WTC11 (cell line): Measurements from ENCODE around the gene PRRX1. TPM values are rescaled to one million over a fixed set of nuclear protein-coding genes. Genes with fewer than 3 reads are reported as not detected.

ENCODE experiments used
- ATAC-seq: fragments of 200-7000 bp; cut with Tn5 transposase; 2 replicates; pipeline ENCODE4 v1.10.0; 2021; ENCODE audit warnings: mild to moderate bottlenecking, moderate library complexity
- CTCF ChIA-PET: fragments of 300-600 bp; sonication (Branson Sonifier 250); formaldehyde crosslinking; loops from one replicate; lab custom pipeline; 2021; ENCODE audit warnings: antibody characterized with exemption; lab: Charles Lee
- POLR2A ChIA-PET: fragments of 350-600 bp; sonication (Branson Sonifier 250); formaldehyde crosslinking; loops from one replicate; lab custom pipeline; 2021; ENCODE audit warnings: antibody characterized with exemption; lab: Charles Lee
- DNase-seq: peaks from one replicate; pipeline ENCODE4 v3.0.0; 2021; ENCODE audit warnings: low spot score
- H3K27ac Mint-ChIP-seq: 2 replicates; pipeline ENCODE4 v1.8.0; 2021; ENCODE audit warnings: mixed read lengths
- H3K27me3 Mint-ChIP-seq: 2 replicates; pipeline ENCODE4 v1.8.0; 2021; ENCODE audit warnings: low read depth, mild to moderate bottlenecking, moderate library complexity, mixed read lengths
- H3K36me3 Mint-ChIP-seq: 2 replicates; pipeline ENCODE4 v1.8.0; 2021; ENCODE audit warnings: mixed read lengths
- H3K4me1 Mint-ChIP-seq: 2 replicates; pipeline ENCODE4 v1.8.0; 2022; ENCODE audit warnings: mixed read lengths
- H3K4me3 Mint-ChIP-seq: 2 replicates; pipeline ENCODE4 v1.8.0; 2021; ENCODE audit warnings: mild to moderate bottlenecking, moderate library complexity, mixed read lengths
- H3K9me3 Mint-ChIP-seq: 2 replicates; pipeline ENCODE4 v1.8.0; 2021; ENCODE audit warnings: mixed read lengths
- AFF4 ChIP-seq: sonication (generic); formaldehyde crosslinking; IDR thresholded peaks from 2 replicates; pipeline ENCODE4 v1.8.1; 2023; ENCODE audit warnings: mild to moderate bottlenecking, missing genetic modification reagents, borderline replicate concordance
- AR ChIP-seq: fragments of 250-450 bp; sonication (Bioruptor Pico); IDR thresholded peaks from 2 replicates; pipeline ENCODE4 v1.9.0; 2021; ENCODE audit warnings: mild to moderate bottlenecking
- ATF6 ChIP-seq: sonication (generic); formaldehyde crosslinking; IDR thresholded peaks from 2 replicates; pipeline ENCODE4 v1.8.1; 2023; ENCODE audit warnings: mild to moderate bottlenecking, missing genetic modification reagents
- FOXP4 ChIP-seq: sonication (generic); formaldehyde crosslinking; IDR thresholded peaks from 2 replicates; pipeline ENCODE4 v1.8.0; 2022; ENCODE audit warnings: mild to moderate bottlenecking, missing genetic modification reagents
- GABPB1 ChIP-seq: sonication (generic); formaldehyde crosslinking; IDR thresholded peaks from 2 replicates; pipeline ENCODE4 v1.8.1; 2023; ENCODE audit warnings: mild to moderate bottlenecking, missing genetic modification reagents
- MLX ChIP-seq: sonication (generic); formaldehyde crosslinking; IDR thresholded peaks from 2 replicates; pipeline ENCODE4 v1.8.1; 2023; ENCODE audit warnings: mild to moderate bottlenecking, missing genetic modification reagents, moderate library complexity
- MXD4 ChIP-seq: fragments of 250-450 bp; sonication (Bioruptor Pico); IDR thresholded peaks from 2 replicates; pipeline ENCODE4 v1.8.0; 2021; ENCODE audit warnings: mild to moderate bottlenecking, moderate library complexity, borderline replicate concordance
- MYBL2 ChIP-seq: sonication (generic); formaldehyde crosslinking; IDR thresholded peaks from 2 replicates; pipeline ENCODE4 v1.8.1; 2023; ENCODE audit warnings: mild to moderate bottlenecking, moderate library complexity, missing genetic modification reagents
- NFYB ChIP-seq: sonication (generic); formaldehyde crosslinking; conservative IDR thresholded peaks from 2 replicates; pipeline ENCODE4 v1.8.0; 2022; ENCODE audit warnings: low read depth, missing genetic modification reagents
- NR1H2 ChIP-seq: sonication (generic); formaldehyde crosslinking; IDR thresholded peaks from 2 replicates; pipeline ENCODE4 v1.9.0; 2021; ENCODE audit warnings: mild to moderate bottlenecking, moderate library complexity, missing genetic modification reagents
- PRDM15 ChIP-seq: sonication (generic); formaldehyde crosslinking; IDR thresholded peaks from 2 replicates; pipeline ENCODE4 v1.8.0; 2022; ENCODE audit warnings: missing genetic modification reagents
- PRRX2 ChIP-seq: fragments of 250-450 bp; sonication (Bioruptor Pico); IDR thresholded peaks from 2 replicates; pipeline ENCODE4 v1.8.0; 2021; ENCODE audit warnings: mild to moderate bottlenecking
- RORB ChIP-seq: fragments of 250-450 bp; sonication (Bioruptor Pico); IDR thresholded peaks from 2 replicates; pipeline ENCODE4 v1.9.0; 2021; ENCODE audit warnings: mild to moderate bottlenecking
- TP53 ChIP-seq: sonication (generic); formaldehyde crosslinking; IDR thresholded peaks from 2 replicates; pipeline ENCODE4 v1.8.1; 2023; ENCODE audit warnings: mild to moderate bottlenecking, missing genetic modification reagents
- ZNF263 ChIP-seq: sonication (generic); formaldehyde crosslinking; IDR thresholded peaks from 2 replicates; pipeline ENCODE4 v1.8.1; 2022; ENCODE audit warnings: low read depth, mild to moderate bottlenecking, moderate library complexity, missing genetic modification reagents
- ZNF317 ChIP-seq: sonication (generic); formaldehyde crosslinking; IDR thresholded peaks from 2 replicates; pipeline ENCODE4 v1.8.1; 2023; ENCODE audit warnings: low read depth, mild to moderate bottlenecking, moderate library complexity, missing genetic modification reagents, borderline replicate concordance
- ZNF425 ChIP-seq: fragments of 250-450 bp; sonication (Bioruptor Pico); conservative IDR thresholded peaks from 2 replicates; pipeline ENCODE4 v1.9.0; 2021; ENCODE audit warnings: mild to moderate bottlenecking
- ZSCAN18 ChIP-seq: fragments of 250-450 bp; sonication (Bioruptor Pico); IDR thresholded peaks from 2 replicates; pipeline ENCODE4 v2.1.2; 2022; ENCODE audit warnings: mild to moderate bottlenecking, moderate library complexity
- total RNA-seq: library from RNA; stranded (reverse); gene quantifications from 3 replicates; pipeline ENCODE4 v1.2.3, GENCODE V29; 2021

Gene PRRX1
- total RNA-seq, 1 experiment from 2014 or later, result 0.31 TPM

- peaks cover 5% of the 10 kb centered on the region for H3K9me3 Mint-ChIP-seq
- no peaks in the 10 kb centered on the region for H3K36me3 Mint-ChIP-seq
- ChIA-PET POLR2A (no interaction called here), CTCF (no interaction called here)
- H3K4me1 Mint-ChIP-seq, result 0 out of 2 replicates have a peak, but pooled peaks cover 4% of the 10 kb centered on the region
- H3K27me3 Mint-ChIP-seq, result peaks cover 7% of the 10 kb centered on the region
- ATAC-seq (no peak), DNase-seq (no peak)
- no peak overlapping the region for H3K27ac Mint-ChIP-seq
- H3K4me3 Mint-ChIP-seq, result no peak overlapping the region
- TF ChIP-seq FOXP4 (CRISPR knock-in tag) (no peak), ZNF263 (CRISPR knock-in tag) (no peak), MLX (CRISPR knock-in tag) (no peak), MYBL2 (CRISPR knock-in tag) (no peak), GABPB1 (CRISPR knock-in tag) (no peak), ATF6 (CRISPR knock-in tag) (no peak), NR1H2 (CRISPR knock-in tag) (no peak), ZNF317 (no peak), NFYB (CRISPR knock-in tag) (no peak), ZNF425 (CRISPR knock-in tag) (no peak), TP53 (no peak), ZSCAN18 (no peak), MXD4 (CRISPR knock-in tag) (no peak), AR (CRISPR knock-in tag) (no peak), PRDM15 (no peak), AFF4 (CRISPR knock-in tag) (no peak), RORB (CRISPR knock-in tag) (no peak), PRRX2 (CRISPR knock-in tag) (no peak)
These were observed 16.5 kb downstream of the PRRX1 start for GRCh38 chr1:170680428-170680827.
